ENCODE data around the gene GPATCH1. TPM values are rescaled to one million over a fixed set of nuclear protein-coding genes. Genes with fewer than 3 reads are reported as not detected.
A peak's percentile ranks its signal among the peaks of the same experiment; 100 is the strongest.
"Not testable (repeated sequence)": the region's sequence is repeated elsewhere in the genome, so short reads cannot be mapped to it uniquely, and the experiment has no call there.

The GPATCH1 gene
- total and polyA plus RNA-seq, 4 experiments from 2014 or later, result 3.3 to 16.7 (median 10.8) TPM

DNA sequence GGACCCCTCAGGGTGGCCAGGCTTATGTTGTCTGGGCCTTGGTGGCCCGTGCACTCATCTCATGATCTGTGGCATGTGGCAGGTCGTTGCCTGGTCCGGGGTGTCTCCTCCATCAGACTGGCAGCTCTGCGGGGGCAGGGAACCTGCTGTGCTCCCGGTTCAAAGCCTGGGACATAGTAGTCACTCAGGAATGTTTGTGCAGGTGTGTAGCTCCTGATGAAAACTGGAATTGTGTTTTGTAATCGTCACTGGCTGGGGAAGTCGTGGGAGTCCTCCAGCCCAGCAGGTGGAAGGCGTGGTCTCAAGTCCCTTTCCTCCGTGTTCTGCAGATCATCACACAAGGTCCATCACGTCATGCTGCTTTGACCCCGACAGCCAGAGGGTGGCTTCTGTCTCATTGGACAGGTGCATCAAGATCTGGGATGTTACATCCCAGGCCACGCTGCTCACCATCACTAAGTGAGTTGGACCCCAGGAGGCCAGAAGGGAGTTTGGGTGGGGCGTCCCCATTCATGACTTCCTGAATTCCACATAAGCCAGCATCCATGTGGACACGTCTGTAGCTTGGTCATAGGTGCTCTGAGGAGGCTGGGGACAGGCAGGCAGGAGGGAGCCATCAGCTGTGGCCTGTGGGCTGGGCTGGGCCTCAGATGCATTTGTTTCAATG is 70.0 kb downstream of the GPATCH1 start:
- Histone ChIP-seq H3K27ac (ENCODE audit: low read depth, low read length) (no peak overlapping the region), H3K27me3 (ENCODE audit: insufficient read depth, low read length) (no peaks in the 10 kb centered on the region), H3K4me1 (ENCODE audit: insufficient read depth, low read length) (no peaks in the 10 kb centered on the region), H3K9me3 (ENCODE audit: control insufficient read depth in 1 of 2, low read length in 2 of 2) (no peaks in the 10 kb centered on the region), H3K36me3 (ENCODE audit: insufficient read depth, low read length) (no peaks in the 10 kb centered on the region), H3K4me3 (ENCODE audit: low read length in 2 of 2) (no peak overlapping the region)
- Mint-ChIP-seq H3K36me3 (no peaks in the 10 kb centered on the region), H3K27me3 (peaks cover 0 to 1% of the 10 kb centered on the region in 2 donors), H3K9me3 (peaks cover 0 to 2% (median 0%) of the 10 kb centered on the region in 8 donors), H3K4me1 (no peaks in the 10 kb centered on the region), H3K27ac (no peak overlapping the region), H3K4me3 (no peak overlapping the region)
- intact Hi-C loops (cut with micrococcal nuclease), result no loop called here
- POLR2A ChIA-PET (ENCODE audit: partially characterized antibody), result interaction anchor here (0.6 kb wide), 1 partner anchor 387 kb away, joined by 3 read pairs; no protein-coding TSS in a partner anchor
- CTCF ChIA-PET (ENCODE audit: partially characterized antibody), result interaction anchor here (0.8 to 2.9 kb wide), 5 partner anchors 9 to 35 kb away, joined by 3 to 11 read pairs (median 3); no protein-coding TSS in a partner anchor
- DNase-seq, result no peak

DNA sequence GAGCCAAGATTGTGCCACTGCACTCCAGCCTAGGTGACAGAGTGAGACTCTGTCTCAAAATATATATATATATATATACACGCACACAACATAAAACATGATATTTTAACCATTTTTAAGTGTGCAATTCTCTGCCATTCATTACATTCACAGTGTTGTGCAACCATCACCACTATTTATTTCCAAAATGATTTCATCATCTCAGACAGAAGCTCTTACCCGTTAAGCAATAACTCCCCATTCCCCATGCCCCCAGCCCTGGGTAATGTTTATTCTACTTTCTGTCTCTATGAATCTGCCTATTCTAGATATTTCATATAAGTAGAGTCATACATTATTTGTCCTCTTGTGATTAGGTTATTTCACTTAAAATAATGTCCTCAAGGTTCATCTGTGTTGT is 71.2 kb downstream of the GPATCH1 start:
- CTCF ChIA-PET (ENCODE audit: partially characterized antibody), result interaction anchor here (2.9 kb wide), 1 partner anchor 32 kb away, joined by 11 read pairs; no protein-coding TSS in a partner anchor
- intact Hi-C loops (cut with micrococcal nuclease), result no loop called here
- Histone ChIP-seq H3K27ac (ENCODE audit: low read depth, low read length) (no peak overlapping the region), H3K4me3 (ENCODE audit: low read length in 2 of 2) (no peak overlapping the region), H3K27me3 (ENCODE audit: insufficient read depth, low read length) (no peaks in the 10 kb centered on the region), H3K4me1 (ENCODE audit: insufficient read depth, low read length) (no peaks in the 10 kb centered on the region), H3K9me3 (ENCODE audit: control insufficient read depth in 1 of 2, low read length in 2 of 2) (no peaks in the 10 kb centered on the region), H3K36me3 (ENCODE audit: insufficient read depth, low read length) (no peaks in the 10 kb centered on the region)
- peak overlapping the region in 1 of 7 donors; percentile 15 for H3K27ac Mint-ChIP-seq
- H3K9me3 Mint-ChIP-seq, result peaks cover 0 to 2% (median 0%) of the 10 kb centered on the region in 8 donors
- no peak overlapping the region for H3K4me3 Mint-ChIP-seq
- POLR2A ChIA-PET (ENCODE audit: partially characterized antibody), result no interaction called here
- no peaks in the 10 kb centered on the region for H3K36me3 Mint-ChIP-seq
- H3K27me3 Mint-ChIP-seq, result peaks cover 0 to 1% of the 10 kb centered on the region in 2 donors
- H3K4me1 Mint-ChIP-seq, result no peaks in the 10 kb centered on the region
- no peak for DNase-seq

DNA sequence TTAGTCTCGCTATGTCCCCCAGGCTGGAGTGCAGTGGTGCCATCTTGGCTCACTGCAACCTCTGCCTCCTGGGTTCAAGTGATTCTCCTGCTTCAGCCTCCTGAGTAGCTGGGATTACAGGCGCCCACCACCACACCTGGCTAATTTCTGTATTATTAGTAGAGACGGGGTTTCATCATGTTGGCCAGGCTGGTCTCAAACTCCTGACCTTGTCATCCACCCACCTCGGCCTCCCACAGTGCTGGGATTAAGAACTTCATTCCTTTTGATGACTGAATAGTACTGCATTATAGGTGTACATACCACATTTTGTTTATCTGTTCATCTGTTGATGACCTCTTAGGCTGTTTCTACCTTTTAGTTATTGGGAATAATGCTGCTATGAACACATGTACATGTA is 71.6 kb downstream of the GPATCH1 start:
- H3K9me3 ChIP-seq (ENCODE audit: control insufficient read depth in 1 of 2, low read length in 2 of 2); H3K4me1 Mint-ChIP-seq; H3K27me3 ChIP-seq (ENCODE audit: insufficient read depth, low read length); H3K4me3 Mint-ChIP-seq; H3K4me1 ChIP-seq (ENCODE audit: insufficient read depth, low read length); H3K36me3 Mint-ChIP-seq; H3K27me3 Mint-ChIP-seq; DNase-seq; H3K4me3 ChIP-seq (ENCODE audit: low read length in 2 of 2); H3K9me3 Mint-ChIP-seq; intact Hi-C loops (cut with micrococcal nuclease); H3K36me3 ChIP-seq (ENCODE audit: insufficient read depth, low read length); H3K27ac ChIP-seq (ENCODE audit: low read depth, low read length): not testable (repeated sequence)
- POLR2A ChIA-PET (ENCODE audit: partially characterized antibody), result interaction anchor here (1.1 kb wide), 1 partner anchor 24 kb away, joined by 3 read pairs; no protein-coding TSS in a partner anchor
- CTCF ChIA-PET (ENCODE audit: partially characterized antibody), result interaction anchor here (2.9 kb wide), 1 partner anchor 31 kb away, joined by 11 read pairs; no protein-coding TSS in a partner anchor
- H3K27ac Mint-ChIP-seq, result peak overlapping the region in 1 of 7 donors; percentile 15

DNA sequence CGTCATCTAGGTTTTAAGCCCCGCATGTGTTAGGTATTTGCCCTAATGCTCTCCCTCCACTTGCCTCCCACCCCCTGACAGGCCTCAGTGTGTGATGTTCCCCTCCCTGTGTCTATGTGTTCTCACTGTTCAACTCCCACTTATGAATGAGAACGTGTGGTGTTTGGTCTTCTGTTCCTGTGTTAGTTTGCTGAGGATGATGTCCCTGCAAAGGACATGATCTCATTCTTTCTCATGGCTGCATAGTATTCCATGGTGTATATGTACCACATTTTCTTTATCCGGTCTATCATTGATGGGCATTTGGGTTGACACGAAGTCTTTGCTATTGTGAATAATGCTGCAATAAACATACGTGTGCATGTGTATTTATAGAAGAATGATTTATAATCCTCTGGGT is 73.3 kb downstream of the GPATCH1 start:
- Mint-ChIP-seq H3K27ac (peak overlapping the region in 1 of 7 donors; percentile 30), H3K4me1 (peaks cover 7 to 17% (median 11%) of the 10 kb centered on the region in 4 donors)
- CTCF ChIA-PET (ENCODE audit: partially characterized antibody), result interaction anchor here (1.0 to 3.5 kb wide), 2 partner anchors 9 to 30 kb away, joined by 3 to 13 read pairs; no protein-coding TSS in a partner anchor
- intact Hi-C loops (cut with micrococcal nuclease); H3K9me3 Mint-ChIP-seq; H3K27me3 ChIP-seq (ENCODE audit: insufficient read depth, low read length); H3K27ac ChIP-seq (ENCODE audit: low read depth, low read length); POLR2A ChIA-PET (ENCODE audit: partially characterized antibody); H3K4me3 Mint-ChIP-seq; H3K9me3 ChIP-seq (ENCODE audit: control insufficient read depth in 1 of 2, low read length in 2 of 2); H3K4me3 ChIP-seq (ENCODE audit: low read length in 2 of 2); DNase-seq; H3K36me3 Mint-ChIP-seq; H3K36me3 ChIP-seq (ENCODE audit: insufficient read depth, low read length); H3K27me3 Mint-ChIP-seq: not testable (repeated sequence)
- H3K4me1 ChIP-seq (ENCODE audit: insufficient read depth, low read length), result peaks cover 11% of the 10 kb centered on the region

DNA sequence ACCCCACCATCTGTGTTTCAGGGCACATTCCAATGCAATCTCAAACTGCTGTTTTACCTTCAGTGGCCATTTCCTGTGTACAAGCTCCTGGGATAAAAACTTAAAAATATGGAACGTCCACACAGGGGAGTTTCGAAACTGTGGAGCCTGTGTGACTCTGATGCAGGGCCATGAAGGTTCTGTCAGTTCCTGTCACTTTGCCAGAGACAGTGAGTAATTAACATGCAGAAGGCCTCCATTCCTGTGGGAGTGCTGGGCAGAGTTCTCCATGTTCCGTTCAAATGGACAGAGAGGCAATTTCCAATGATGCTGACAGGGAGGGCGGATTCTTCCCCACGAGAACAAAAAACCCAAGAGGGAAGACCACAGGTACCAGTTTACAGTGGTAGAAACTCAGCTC is 75.4 kb downstream of the GPATCH1 start:
- H3K9me3 Mint-ChIP-seq, result peaks cover 0 to 2% (median 0%) of the 10 kb centered on the region in 8 donors
- intact Hi-C loops (cut with micrococcal nuclease), result no loop called here
- no peaks in the 10 kb centered on the region for H3K36me3 Mint-ChIP-seq
- H3K36me3 ChIP-seq (ENCODE audit: insufficient read depth, low read length), result no peaks in the 10 kb centered on the region
- H3K4me3 Mint-ChIP-seq, result no peak overlapping the region
- H3K4me3 ChIP-seq (ENCODE audit: low read length in 2 of 2), result no peak overlapping the region
- no peaks in the 10 kb centered on the region for H3K27me3 Mint-ChIP-seq
- H3K4me1 Mint-ChIP-seq, result peaks cover 20 to 37% (median 28%) of the 10 kb centered on the region in 4 donors
- no peak for DNase-seq
- H3K27ac ChIP-seq (ENCODE audit: low read depth, low read length), result no peak overlapping the region
- H3K4me1 ChIP-seq (ENCODE audit: insufficient read depth, low read length), result peaks cover 29% of the 10 kb centered on the region
- H3K27me3 ChIP-seq (ENCODE audit: insufficient read depth, low read length), result no peaks in the 10 kb centered on the region
- POLR2A ChIA-PET (ENCODE audit: partially characterized antibody), result interaction anchor here (8.3 kb wide), 1 partner anchor 20 kb away, joined by 160 read pairs; no protein-coding TSS in a partner anchor
- H3K27ac Mint-ChIP-seq, result no peak overlapping the region
- no peaks in the 10 kb centered on the region for H3K9me3 ChIP-seq (ENCODE audit: control insufficient read depth in 1 of 2, low read length in 2 of 2)
- CTCF ChIA-PET (ENCODE audit: partially characterized antibody), result interaction anchor here (1.2 to 3.5 kb wide), 3 partner anchors 11 to 274 kb away, joined by 3 to 13 read pairs (median 3); no protein-coding TSS in a partner anchor

DNA sequence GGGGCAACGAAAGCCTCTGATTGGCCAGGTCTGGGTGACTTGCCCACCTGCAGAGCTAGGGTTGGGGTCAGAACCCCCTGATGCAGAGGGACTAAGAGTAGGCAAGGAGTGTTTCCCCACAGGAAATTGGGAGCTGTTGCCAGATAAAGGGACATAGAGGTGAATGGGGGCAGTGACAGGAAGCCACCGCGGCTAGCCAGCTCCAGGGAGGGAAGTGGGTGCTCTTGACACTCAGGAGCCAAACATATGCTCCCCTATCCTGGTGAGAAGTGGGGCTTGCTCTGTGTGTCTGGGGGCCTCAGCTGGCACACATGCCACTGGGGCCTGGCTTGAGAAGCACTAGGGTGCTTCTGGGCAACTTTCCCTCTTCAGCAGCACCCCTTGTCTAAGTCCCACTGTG is 76.9 kb downstream of the GPATCH1 start:
- Histone ChIP-seq H3K4me1 (ENCODE audit: insufficient read depth, low read length) (peaks cover 33% of the 10 kb centered on the region), H3K27ac (ENCODE audit: low read depth, low read length) (no peak overlapping the region), H3K9me3 (ENCODE audit: control insufficient read depth in 1 of 2, low read length in 2 of 2) (no peaks in the 10 kb centered on the region), H3K4me3 (ENCODE audit: low read length in 2 of 2) (no peak overlapping the region), H3K36me3 (ENCODE audit: insufficient read depth, low read length) (no peaks in the 10 kb centered on the region), H3K27me3 (ENCODE audit: insufficient read depth, low read length) (no peaks in the 10 kb centered on the region)
- POLR2A ChIA-PET (ENCODE audit: partially characterized antibody), result interaction anchor here (8.3 kb wide), 1 partner anchor 18 kb away, joined by 160 read pairs; no protein-coding TSS in a partner anchor
- H3K27ac Mint-ChIP-seq, result peak overlapping the region in 4 of 7 donors; percentile 13 to 76 (median 51)
- H3K9me3 Mint-ChIP-seq, result peaks cover 0 to 2% (median 0%) of the 10 kb centered on the region in 8 donors
- intact Hi-C loops (cut with micrococcal nuclease), result no loop called here
- peak overlapping the region in 2 of 8 donors; percentile 29 to 66 for H3K4me3 Mint-ChIP-seq
- CTCF ChIA-PET (ENCODE audit: partially characterized antibody), result interaction anchor here (4.2 kb wide), 1 partner anchor 27 kb away, joined by 30 read pairs; no protein-coding TSS in a partner anchor
- DNase-seq, result no peak
- peaks cover 24 to 45% (median 34%) of the 10 kb centered on the region in 4 donors for H3K4me1 Mint-ChIP-seq
- no peaks in the 10 kb centered on the region for H3K27me3 Mint-ChIP-seq
- H3K36me3 Mint-ChIP-seq, result no peaks in the 10 kb centered on the region

DNA sequence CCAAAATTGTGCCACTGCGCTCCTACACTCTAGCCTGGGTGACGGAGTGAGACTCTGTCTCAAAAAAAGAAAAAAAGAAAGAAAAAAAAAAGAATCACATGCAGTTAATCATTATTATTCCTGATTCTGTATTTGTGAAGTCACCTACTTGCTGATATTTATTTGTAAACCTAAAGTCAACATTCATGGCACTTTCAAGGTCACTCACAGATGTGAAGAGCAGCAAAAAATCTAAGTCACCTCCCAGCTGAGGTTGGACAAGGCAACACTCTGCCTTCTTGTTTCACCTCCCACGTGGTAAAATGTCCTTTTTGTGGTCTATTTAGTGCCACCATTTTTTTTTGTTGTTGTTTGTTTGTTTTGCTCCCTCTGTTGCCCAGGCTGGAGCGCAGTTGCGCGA is 77.4 kb downstream of the GPATCH1 start:
- H3K9me3 Mint-ChIP-seq, result peaks cover 0 to 2% (median 0%) of the 10 kb centered on the region in 8 donors
- peaks cover 33% of the 10 kb centered on the region for H3K4me1 ChIP-seq (ENCODE audit: insufficient read depth, low read length)
- no peak for DNase-seq
- no peak overlapping the region for H3K4me3 ChIP-seq (ENCODE audit: low read length in 2 of 2)
- ChIA-PET CTCF (ENCODE audit: partially characterized antibody) (interaction anchor here (3.2 to 4.2 kb wide), 2 partner anchors 19 to 26 kb away, joined by 30 to 43 read pairs; no protein-coding TSS in a partner anchor), POLR2A (ENCODE audit: partially characterized antibody) (interaction anchor here (8.3 kb wide), 1 partner anchor 18 kb away, joined by 160 read pairs; no protein-coding TSS in a partner anchor)
- intact Hi-C loops (cut with micrococcal nuclease), result no loop called here
- no peaks in the 10 kb centered on the region for H3K36me3 Mint-ChIP-seq
- no peaks in the 10 kb centered on the region for H3K27me3 ChIP-seq (ENCODE audit: insufficient read depth, low read length)
- H3K27ac Mint-ChIP-seq, result peak overlapping the region in 3 of 7 donors; percentile 4 to 60 (median 42)
- H3K9me3 ChIP-seq (ENCODE audit: control insufficient read depth in 1 of 2, low read length in 2 of 2), result no peaks in the 10 kb centered on the region
- H3K4me1 Mint-ChIP-seq, result peaks cover 24 to 45% (median 34%) of the 10 kb centered on the region in 4 donors
- H3K36me3 ChIP-seq (ENCODE audit: insufficient read depth, low read length), result no peaks in the 10 kb centered on the region
- no peaks in the 10 kb centered on the region for H3K27me3 Mint-ChIP-seq
- no peak overlapping the region for H3K27ac ChIP-seq (ENCODE audit: low read depth, low read length)
- peak overlapping the region in 1 of 8 donors; percentile 25 for H3K4me3 Mint-ChIP-seq
